ENCODE results near the gene TNFRSF4. TPM values are rescaled to one million over a fixed set of nuclear protein-coding genes. Genes with fewer than 3 reads are reported as not detected.

Gene TNFRSF4
- total RNA-seq (1 to 10 TPM in 3 of 6 donors, under 1 TPM in 3; 0.26 to 1.6 (median 0.86) TPM), polyA plus RNA-seq (1 to 10 TPM; 2.8 to 5.0 TPM)

DNA sequence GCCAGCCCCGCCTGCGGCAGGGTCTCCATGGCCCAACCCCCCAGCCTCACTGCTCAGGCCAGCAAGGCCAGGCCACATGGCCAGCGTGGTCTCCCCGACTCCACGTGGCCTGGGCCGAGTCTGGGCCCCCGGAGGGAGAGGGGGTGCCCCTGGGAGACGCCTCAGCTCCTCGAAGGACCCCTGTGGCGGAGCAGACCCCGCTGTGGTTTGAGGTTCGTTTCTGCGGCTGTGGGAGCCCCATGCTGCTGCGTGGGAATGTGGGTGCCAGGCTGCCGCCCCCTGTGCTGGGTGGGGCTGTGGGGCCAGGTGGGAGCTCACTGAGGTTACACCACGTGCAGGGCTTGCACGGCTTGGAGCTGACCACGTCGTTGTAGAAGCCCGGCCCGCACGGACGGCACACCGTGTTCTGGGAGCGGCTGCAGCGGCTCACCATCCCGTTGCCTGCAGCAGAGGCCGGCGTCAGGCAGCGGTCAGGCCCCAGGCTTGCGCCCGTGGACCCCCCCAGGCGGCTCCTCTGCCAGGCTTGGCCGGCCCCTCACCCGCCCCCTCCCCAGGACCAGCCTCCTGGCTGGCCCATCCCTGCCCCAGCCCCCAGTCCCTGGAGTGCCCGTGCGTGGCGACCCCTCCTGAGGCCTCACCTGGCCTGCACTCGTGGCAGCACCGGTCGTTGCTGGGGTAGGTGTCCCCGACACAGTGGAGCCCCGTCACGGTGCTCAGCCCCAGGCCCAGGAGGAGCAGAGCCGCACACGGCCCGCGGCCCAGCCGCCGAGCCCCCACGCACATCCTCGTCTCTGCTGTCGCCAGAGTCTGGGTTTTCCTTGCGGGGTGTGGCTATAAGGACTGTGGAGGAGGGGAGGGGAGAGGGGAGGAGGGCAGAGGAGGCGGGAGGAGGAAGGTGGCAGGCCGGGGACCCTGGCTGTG is at the start of gene TNFRSF4:
Gene TNFRSF4 (minus strand): TSS at position 809 of the 921 bp plus-strand sequence. CDS start 26 bp downstream, at position 783.
- TF ChIP-seq, protein P1, sequence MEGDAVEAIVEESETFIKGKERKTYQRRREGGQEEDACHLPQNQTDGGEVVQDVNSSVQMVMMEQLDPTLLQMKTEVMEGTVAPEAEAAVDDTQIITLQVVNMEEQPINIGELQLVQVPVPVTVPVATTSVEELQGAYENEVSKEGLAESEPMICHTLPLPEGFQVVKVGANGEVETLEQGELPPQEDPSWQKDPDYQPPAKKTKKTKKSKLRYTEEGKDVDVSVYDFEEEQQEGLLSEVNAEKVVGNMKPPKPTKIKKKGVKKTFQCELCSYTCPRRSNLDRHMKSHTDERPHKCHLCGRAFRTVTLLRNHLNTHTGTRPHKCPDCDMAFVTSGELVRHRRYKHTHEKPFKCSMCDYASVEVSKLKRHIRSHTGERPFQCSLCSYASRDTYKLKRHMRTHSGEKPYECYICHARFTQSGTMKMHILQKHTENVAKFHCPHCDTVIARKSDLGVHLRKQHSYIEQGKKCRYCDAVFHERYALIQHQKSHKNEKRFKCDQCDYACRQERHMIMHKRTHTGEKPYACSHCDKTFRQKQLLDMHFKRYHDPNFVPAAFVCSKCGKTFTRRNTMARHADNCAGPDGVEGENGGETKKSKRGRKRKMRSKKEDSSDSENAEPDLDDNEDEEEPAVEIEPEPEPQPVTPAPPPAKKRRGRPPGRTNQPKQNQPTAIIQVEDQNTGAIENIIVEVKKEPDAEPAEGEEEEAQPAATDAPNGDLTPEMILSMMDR (IDR thresholded peaks at IDR 0.05): no peak
- peak in 1 of 4 donors; percentile 5 for ATAC-seq
- H3K9me3 ChIP-seq: no peaks in the 10 kb centered on the region
- H3K36me3 ChIP-seq: peaks cover 0 to 20% (median 0%) of the 10 kb centered on the region in 3 donors
- H3K27me3 ChIP-seq: no peaks in the 10 kb centered on the region
- WGBS, 2 donors: 64 to 79% methylated on average over 50 to 56 of the region's 56 CpGs
- peak in 3 of 6 donors; percentile 23 to 79 (median 59) for DNase-seq
- H3K4me3 ChIP-seq: peak within 1 kb of the TSS in 1 of 4 donors; percentile 7
- no peak within 1 kb of the TSS for H3K27ac ChIP-seq
- FAIRE-seq: no peak
- H3K4me1 ChIP-seq: no peaks in the 10 kb centered on the region
- intact Hi-C loops (cut with DNase I): no loop called here

DNA sequence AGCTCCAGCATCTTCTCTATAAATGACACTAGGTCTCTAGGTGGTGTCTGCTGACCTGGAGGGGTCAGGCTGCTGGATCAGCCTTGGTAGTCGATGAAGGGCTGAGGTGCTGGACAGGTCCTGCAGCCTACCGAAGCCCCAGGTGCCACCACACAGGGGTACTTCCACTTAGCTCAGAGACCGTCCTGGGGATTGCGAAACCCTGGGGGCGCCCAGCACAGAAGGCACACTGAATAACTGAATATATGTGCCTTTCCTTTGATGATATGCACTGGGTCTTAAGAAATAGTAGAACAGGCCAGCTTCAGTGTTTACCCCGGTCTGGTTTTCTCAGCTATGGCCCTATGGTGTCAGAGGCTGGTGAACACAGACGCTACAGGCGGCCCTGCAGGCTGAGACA is 48.8 kb upstream of the TNFRSF4 start:
- Histone ChIP-seq H3K9me3 (no peaks in the 10 kb centered on the region), H3K27me3 (no peaks in the 10 kb centered on the region), H3K36me3 (peaks cover 0 to 30% (median 13%) of the 10 kb centered on the region in 3 donors), H3K4me1 (no peaks in the 10 kb centered on the region), H3K27ac (no peak overlapping the region), H3K4me3 (no peak overlapping the region)
- intact Hi-C loops (cut with DNase I): no loop called here
- TF ChIP-seq, protein P1 (IDR thresholded peaks at IDR 0.05): no peak
- 89 to 93% methylated on average over 8 of the region's 8 CpGs for WGBS, 2 donors
- ATAC-seq (no peak), DNase-seq (no peak), FAIRE-seq (no peak)

DNA sequence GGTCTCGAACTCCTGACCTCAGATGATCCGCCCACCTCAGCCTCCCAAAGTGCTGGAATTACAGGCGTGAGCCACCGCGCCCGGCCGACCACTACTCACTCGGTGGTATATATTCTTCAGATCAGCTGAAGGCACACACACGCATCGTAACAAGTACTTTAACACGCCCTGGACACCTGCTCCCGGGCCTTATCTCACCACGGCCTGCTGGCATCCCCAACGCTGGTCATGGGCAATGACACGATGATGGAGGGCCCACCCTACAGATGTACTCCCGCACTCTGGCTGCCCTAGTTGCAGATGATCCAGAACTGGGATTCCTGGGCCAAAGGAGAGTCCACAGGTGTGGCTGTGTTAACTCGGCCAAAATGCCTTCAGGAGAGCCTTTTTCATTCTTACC is 48.1 kb upstream of the TNFRSF4 start:
- WGBS, 2 donors: 95 to 96% methylated on average over 16 to 17 of the region's 17 CpGs
- TF ChIP-seq, protein P1 (IDR thresholded peaks at IDR 0.05): no peak
- no peaks in the 10 kb centered on the region for H3K27me3 ChIP-seq
- no peak overlapping the region for H3K4me3 ChIP-seq
- no peaks in the 10 kb centered on the region for H3K4me1 ChIP-seq
- H3K36me3 ChIP-seq: peaks cover 0 to 25% (median 13%) of the 10 kb centered on the region in 3 donors
- no peak overlapping the region for H3K27ac ChIP-seq
- no peaks in the 10 kb centered on the region for H3K9me3 ChIP-seq
- FAIRE-seq (no peak), DNase-seq (no peak), ATAC-seq (no peak)
- intact Hi-C loops (cut with DNase I): no loop called here

DNA sequence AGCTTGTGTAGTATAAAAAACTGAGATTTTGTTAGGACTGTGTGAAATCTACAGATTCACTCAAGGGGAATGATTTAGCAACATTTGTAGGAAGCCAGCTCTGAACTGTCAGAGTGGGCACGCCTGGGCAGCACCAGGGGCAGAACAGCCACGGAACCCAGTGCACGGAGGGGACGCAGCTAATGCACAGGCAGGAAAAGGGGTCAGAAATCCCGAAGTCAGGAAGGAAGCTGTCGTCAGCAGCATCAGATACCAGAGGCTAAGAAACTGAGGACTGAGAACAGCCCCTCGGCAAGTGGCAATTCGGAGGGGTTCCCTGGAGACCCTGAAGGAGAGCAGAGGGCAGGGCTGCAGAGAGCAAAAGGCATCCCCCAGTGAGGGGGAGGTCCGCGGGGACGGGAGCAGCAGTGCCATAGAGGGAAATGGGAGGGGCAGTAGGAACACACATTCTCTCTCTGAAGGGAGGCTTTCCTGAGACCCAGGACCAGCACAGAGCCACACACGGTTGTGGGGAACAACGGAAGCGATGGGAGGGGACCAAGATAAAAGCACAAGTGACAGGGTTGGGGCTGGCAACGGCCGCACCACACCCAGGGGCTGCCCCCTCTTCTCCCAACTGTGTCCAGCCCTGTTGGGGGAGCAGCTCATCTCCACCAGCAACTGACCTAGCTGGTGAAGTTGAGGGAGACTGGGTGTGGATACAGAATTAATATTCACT is 47.0 kb upstream of the TNFRSF4 start:
- no peak for ATAC-seq
- Histone ChIP-seq H3K36me3 (peaks cover 0 to 36% (median 18%) of the 10 kb centered on the region in 3 donors), H3K4me3 (no peak overlapping the region), H3K27ac (no peak overlapping the region), H3K27me3 (no peaks in the 10 kb centered on the region), H3K9me3 (no peaks in the 10 kb centered on the region), H3K4me1 (no peaks in the 10 kb centered on the region)
- intact Hi-C loops (cut with DNase I): no loop called here
- TF ChIP-seq, protein P1 (IDR thresholded peaks at IDR 0.05): no peak
- DNase-seq: no peak
- no peak for FAIRE-seq
- 83 to 85% methylated on average over 16 of the region's 16 CpGs for WGBS, 2 donors

All from pancreas (tissue), 10 donors.